AG09319 (cell line): ENCODE data around the gene CCNB3.

Source experiments
- DNase-seq: peaks from one replicate; pipeline ENCODE4 v3.0.0-alpha.2; 2010; ENCODE audit warnings: low read depth; ENCODE audit errors: extremely low read depth
- CTCF ChIP-seq: IDR thresholded peaks from 2 replicates; pipeline ENCODE4 v1.5.1; 2011; ENCODE audit warnings: low read depth, mild to moderate bottlenecking, inconsistent platforms, low read length, moderate library complexity

The CCNB3 gene

GRCh38 chrX:50204364-50204899, at the start of gene CCNB3:
CCNB3 (plus strand) TSS chrX:50204765; CDS start chrX:50285164, 80,399 bp downstream.
- TF ChIP-seq CTCF = peak; percentile 74
- peak; percentile 20 for DNase-seq

- DNase-seq = no peak
- TF ChIP-seq CTCF = no peak
These were observed 46.9 kb upstream of the CCNB3 start for GRCh38 chrX:50157545-50158135.

GRCh38 chrX:50158593-50158992, 46.0 kb upstream of the CCNB3 start:
- DNase-seq = no peak
- no peak for TF ChIP-seq CTCF

GRCh38 chrX:50161127-50161526, 43.4 kb upstream of the CCNB3 start:
- no peak for TF ChIP-seq CTCF
- DNase-seq = no peak

GRCh38 chrX:50165727-50166126, 38.8 kb upstream of the CCNB3 start:
- no peak for TF ChIP-seq CTCF
- no peak for DNase-seq

- TF ChIP-seq CTCF = no peak
- DNase-seq = no peak
These were observed 37.2 kb upstream of the CCNB3 start for GRCh38 chrX:50167366-50167765.

- DNase-seq = no peak
- TF ChIP-seq CTCF = no peak
These were observed 36.3 kb upstream of the CCNB3 start for GRCh38 chrX:50168241-50168687.
